Right lobe of liver (tissue), 6 donors: ENCODE data around the gene ZNF626. TPM values are rescaled to one million over a fixed set of nuclear protein-coding genes. Genes with fewer than 3 reads are reported as not detected.
"Not testable (repeated sequence)": the region's sequence is repeated elsewhere in the genome, so short reads cannot be mapped to it uniquely, and the experiment has no call there.

Experiments used
- ATAC-seq, 4 donors: fragments of 200-7000 bp; cut with Tn5 transposase; one replicate each; pipeline ENCODE4 v1.9.1; 2020; ENCODE audit warnings: mild to moderate bottlenecking in 4 of 4, moderate library complexity in 4 of 4
- DNase-seq, 3 donors: peaks; one replicate each; pipeline ENCODE4 v3.0.0-alpha.2; 2020
- H3K27ac ChIP-seq, 3 donors: fragments of 200-600 bp; one replicate each; pipeline ENCODE4 v1.8.0; 2022
- H3K27me3 ChIP-seq, 2 donors: fragments of 200-600 bp; one replicate each; pipeline ENCODE4 v1.8.0; 2022
- H3K36me3 ChIP-seq, 4 donors: fragments of 200-600 bp; sonication (generic) in 1 of 4; one replicate each; pipeline versions ENCODE4 v1.5.1 to v1.8.0; 2017 to 2022; ENCODE audit warnings: control low read depth in 1 of 4
- H3K4me1 ChIP-seq, 4 donors: fragments of 200-600 bp; sonication (generic) in 1 of 4; one replicate each; pipeline versions ENCODE4 v1.5.1 to v1.8.0; 2017 to 2022; ENCODE audit warnings: control low read depth in 1 of 4
- H3K4me3 ChIP-seq, 3 donors: fragments of 200-600 bp; one replicate each; pipeline ENCODE4 v1.8.0; 2022
- H3K9me3 ChIP-seq, 4 donors: fragments of 200-600 bp; sonication (generic) in 1 of 4; one replicate each; pipeline versions ENCODE4 v1.5.1 to v1.8.0; 2017 to 2022; ENCODE audit warnings: control low read depth in 1 of 4
- POLR2A ChIP-seq: fragments of 450-650 bp; IDR thresholded peaks from one replicate; pipeline ENCODE4 v1.6.1; 2017; ENCODE audit warnings: antibody characterized with exemption, mild to moderate bottlenecking
- whole genome bisulfite sequencing: methylation state at CpG from one replicate; pipeline ENCODE4 v1.1.6; 2018; ENCODE audit warnings: low coverage, low lambda C conversion rate; ENCODE audit not compliant: insufficient coverage; ENCODE audit errors: missing lambda C conversion rate; 5-methylcytosine and 5-hydroxymethylcytosine counted together
- intact Hi-C, 2 donors: fragments of 100-400 bp; cut with DNase I; formaldehyde crosslinking; loops; one replicate each; pipeline versions ENCODE4 v1.11.2 to v1.14.1; 2022
- long read RNA-seq: library from polyadenylated mRNA; unstranded; transcript quantifications from one replicate; pipeline ENCODE4 v2.0.0, GENCODE V29; 2019
- total RNA-seq, 6 experiments: library from RNA; depleted of rRNA in 2 of 6; stranded (reverse); fragments of >200 nt in 2 of 6; fragmentation: NEBNext Ultra II Directional in 3 of 6; extraction: Animal tissue kit (Norgen Biotek cat#: 25700) in 3 of 6; gene quantifications; one replicate each; pipeline versions ENCODE4 v1.1.0 to v1.2.4, GENCODE V29; 2016 to 2023
- TF ChIP-seq, protein P1 (sequence below), 4 donors: fragments of 200-600 bp in 3 of 4; fragments of 450-650 bp in 1 of 4; IDR thresholded peaks; one replicate each; pipeline versions ENCODE4 v1.5.1 to v1.8.0; 2016 to 2022; ENCODE audit warnings: antibody characterized with exemption in 4 of 4, mild to moderate bottlenecking in 2 of 4
- donor health status: DM: no; HTN: yes; CAD: no.
- donor health status: DM: no; HTN: no; CAD: no.
- donor health status: DM: no; HTN: no; CAD: no.
- donor health status: DM: no; HTN: yes; CAD: no.
- donor health status: DM: no; HTN: yes; CAD: no.

The ZNF626 gene
- total RNA-seq: 1 to 10 TPM; 2.1 to 4.9 (median 3.0) TPM
- long read RNA-seq, partial matches to known transcripts: 0 of 2 reads
- long read RNA-seq, other reads (novel, unspliced or antisense): 2 of 2 reads

DNA sequence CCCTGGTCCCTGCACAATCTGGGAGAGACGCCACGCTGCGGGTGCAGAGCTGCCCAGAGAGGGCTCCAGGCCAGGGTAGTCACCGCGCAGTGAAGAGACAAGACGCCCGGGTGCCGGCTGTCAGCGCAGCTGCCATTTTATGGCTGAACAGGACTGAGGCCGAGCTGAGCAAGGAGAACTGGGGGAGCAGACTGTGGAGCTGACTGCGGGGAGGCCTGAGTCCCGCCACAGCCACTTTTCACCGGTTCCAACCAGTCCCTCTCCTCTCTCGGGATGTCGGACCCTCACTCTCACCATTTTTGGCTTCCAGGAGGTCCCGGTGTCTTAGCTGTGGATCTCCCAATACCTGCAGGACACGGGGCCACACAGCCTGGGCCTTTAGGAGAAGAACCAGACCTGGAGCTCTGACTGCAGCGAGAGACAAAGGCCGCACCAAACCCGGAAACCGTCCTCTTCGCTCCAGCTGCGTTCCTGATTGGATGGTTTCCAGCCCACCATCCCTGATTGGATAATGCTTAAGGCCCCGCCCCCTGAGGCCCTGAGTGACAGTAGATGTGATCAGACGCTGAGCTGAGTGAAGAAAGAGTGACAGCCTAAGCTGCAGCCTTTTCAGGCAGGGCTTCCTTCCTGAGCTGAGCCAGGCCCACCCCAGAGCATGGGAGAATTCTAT is at the start of gene ZNF626:
TSS of gene ZNF626 (minus strand) at position 422 of the 670 bp plus-strand sequence. CDS start at position 297, 125 bp downstream.
- Histone ChIP-seq H3K9me3 (peaks cover 0 to 3% (median 0%) of the 10 kb centered on the region in 4 donors), H3K27ac (peak within 1 kb of the TSS; percentile 39 to 80 (median 54)), H3K4me3 (peak within 1 kb of the TSS; percentile 50 to 79 (median 75)), H3K36me3 (peaks cover 0 to 4% (median 0%) of the 10 kb centered on the region in 4 donors), H3K27me3 (no peaks in the 10 kb centered on the region), H3K4me1 (peaks cover 0 to 4% (median 0%) of the 10 kb centered on the region in 4 donors)
- WGBS: 3% methylated on average over 17 of the region's 25 CpGs
- DNase-seq (peak; percentile 92 to 96 (median 92)), ATAC-seq (peak; percentile 99 to 100 (median 99))
- peak; percentile 63 for TF ChIP-seq POLR2A
- TF ChIP-seq, protein P1, sequence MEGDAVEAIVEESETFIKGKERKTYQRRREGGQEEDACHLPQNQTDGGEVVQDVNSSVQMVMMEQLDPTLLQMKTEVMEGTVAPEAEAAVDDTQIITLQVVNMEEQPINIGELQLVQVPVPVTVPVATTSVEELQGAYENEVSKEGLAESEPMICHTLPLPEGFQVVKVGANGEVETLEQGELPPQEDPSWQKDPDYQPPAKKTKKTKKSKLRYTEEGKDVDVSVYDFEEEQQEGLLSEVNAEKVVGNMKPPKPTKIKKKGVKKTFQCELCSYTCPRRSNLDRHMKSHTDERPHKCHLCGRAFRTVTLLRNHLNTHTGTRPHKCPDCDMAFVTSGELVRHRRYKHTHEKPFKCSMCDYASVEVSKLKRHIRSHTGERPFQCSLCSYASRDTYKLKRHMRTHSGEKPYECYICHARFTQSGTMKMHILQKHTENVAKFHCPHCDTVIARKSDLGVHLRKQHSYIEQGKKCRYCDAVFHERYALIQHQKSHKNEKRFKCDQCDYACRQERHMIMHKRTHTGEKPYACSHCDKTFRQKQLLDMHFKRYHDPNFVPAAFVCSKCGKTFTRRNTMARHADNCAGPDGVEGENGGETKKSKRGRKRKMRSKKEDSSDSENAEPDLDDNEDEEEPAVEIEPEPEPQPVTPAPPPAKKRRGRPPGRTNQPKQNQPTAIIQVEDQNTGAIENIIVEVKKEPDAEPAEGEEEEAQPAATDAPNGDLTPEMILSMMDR (IDR thresholded peaks at IDR 0.05): no peak
- intact Hi-C loops: no loop called here

DNA sequence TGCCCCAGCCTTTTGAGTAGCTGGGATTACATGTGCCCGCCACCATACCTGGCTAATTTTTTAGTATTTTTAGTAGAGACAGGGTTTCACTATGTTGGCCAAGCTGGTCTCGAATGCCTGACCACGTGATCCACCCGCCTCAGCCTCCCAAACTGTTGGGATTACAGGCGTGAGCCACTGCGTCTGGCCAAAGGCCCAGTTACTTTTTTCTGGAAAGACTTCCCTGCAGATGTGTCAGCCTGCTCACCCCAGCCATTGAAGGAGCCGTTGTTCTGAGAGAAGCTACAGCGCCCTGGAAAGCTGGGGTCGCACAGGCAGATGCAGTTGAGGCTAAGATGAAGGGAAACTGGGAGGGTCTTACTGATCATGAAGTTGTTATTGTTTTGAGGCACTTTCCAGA is 7.9 kb upstream of the ZNF626 start:
- TF ChIP-seq POLR2A: no peak
- TF ChIP-seq, protein P1 (IDR thresholded peaks at IDR 0.05): no peak
- WGBS: 67% methylated on average over 3 of the region's 9 CpGs
- Histone ChIP-seq H3K4me3 (no peak overlapping the region), H3K4me1 (no peaks in the 10 kb centered on the region), H3K27ac (no peak overlapping the region), H3K36me3 (no peaks in the 10 kb centered on the region), H3K9me3 (no peaks in the 10 kb centered on the region), H3K27me3 (no peaks in the 10 kb centered on the region)
- ATAC-seq (no peak), DNase-seq (no peak)
- intact Hi-C loops: no loop called here

DNA sequence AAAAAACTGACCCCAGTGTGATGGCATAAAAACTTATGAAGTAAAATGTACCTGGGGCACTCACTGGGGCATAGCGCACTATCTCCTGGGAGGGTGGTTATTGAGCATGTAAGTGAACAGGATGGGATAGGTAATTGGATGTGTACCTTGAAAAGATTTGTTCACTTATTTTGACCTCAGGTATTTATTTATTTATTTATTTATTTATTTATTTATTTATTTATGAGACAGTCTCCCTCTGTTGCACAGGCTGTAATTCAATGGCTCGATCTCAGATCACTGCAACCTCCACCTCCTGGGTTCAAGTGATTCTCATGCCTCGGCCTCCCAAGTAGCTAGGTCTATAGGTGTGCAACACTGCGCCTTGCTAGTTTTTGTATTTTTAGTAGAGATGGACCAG is 5.9 kb upstream of the ZNF626 start:
- WGBS: 85% methylated on average over 4 of the region's 4 CpGs
- ATAC-seq: no peak
- TF ChIP-seq, protein P1 (IDR thresholded peaks at IDR 0.05): no peak
- Histone ChIP-seq H3K27ac (no peak overlapping the region), H3K4me1 (no peaks in the 10 kb centered on the region), H3K4me3 (no peak overlapping the region), H3K27me3 (no peaks in the 10 kb centered on the region), H3K36me3 (no peaks in the 10 kb centered on the region), H3K9me3 (no peaks in the 10 kb centered on the region)
- no peak for DNase-seq
- intact Hi-C loops: no loop called here

DNA sequence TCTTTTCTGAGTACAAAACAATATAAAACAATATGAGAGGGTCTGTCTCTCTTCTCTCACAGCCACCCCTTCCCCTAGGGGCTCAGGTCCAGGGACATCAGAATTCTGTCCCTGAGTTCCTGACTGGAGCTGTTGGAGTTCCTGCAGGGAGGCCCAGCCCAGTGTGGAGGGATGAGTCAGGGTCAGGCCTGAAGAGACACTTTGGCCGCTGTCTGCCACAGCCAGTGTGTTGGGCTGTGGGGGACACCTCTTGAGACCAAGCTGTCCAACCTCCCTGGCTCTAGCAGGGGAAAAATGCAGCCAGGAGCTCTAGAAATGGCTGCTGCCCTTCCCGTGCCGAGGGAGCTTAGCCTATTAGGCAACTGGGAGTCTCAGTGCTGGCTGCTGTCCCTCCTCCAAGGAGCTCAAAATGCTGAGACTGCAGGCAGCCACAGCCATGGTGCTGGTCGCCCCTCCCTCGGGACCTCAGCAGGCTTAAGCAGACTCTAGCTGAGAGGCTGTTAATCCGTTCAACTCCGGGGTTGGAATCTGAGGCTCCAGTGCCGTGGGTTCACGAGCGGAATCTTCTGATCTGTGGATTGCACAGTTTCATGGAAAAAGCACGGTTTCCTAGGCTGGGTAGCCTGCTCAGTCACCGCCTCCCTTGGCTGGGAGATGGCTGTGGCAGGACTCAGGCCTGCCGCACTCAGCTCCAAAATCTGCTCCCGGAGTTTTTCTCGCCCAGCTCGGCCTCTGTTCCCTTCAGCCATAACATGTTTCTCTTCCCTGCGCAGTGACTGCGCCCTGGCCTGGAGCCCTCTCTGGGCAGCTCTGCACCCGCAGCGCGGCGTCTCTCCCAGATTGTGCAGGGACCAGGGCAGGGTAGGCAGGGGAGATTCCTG is 3.8 kb upstream of the ZNF626 start:
- no peaks in the 10 kb centered on the region for H3K9me3 ChIP-seq
- H3K27ac ChIP-seq: no peak overlapping the region
- intact Hi-C loops: no loop called here
- peaks cover 0 to 4% (median 0%) of the 10 kb centered on the region in 4 donors for H3K4me1 ChIP-seq
- ATAC-seq (no peak), DNase-seq (peak in 1 of 3 donors; percentile 23)
- WGBS: 66% methylated on average over 11 of the region's 22 CpGs
- TF ChIP-seq, protein P1 (IDR thresholded peaks at IDR 0.05): no peak
- TF ChIP-seq POLR2A: no peak
- no peak overlapping the region for H3K4me3 ChIP-seq
- H3K27me3 ChIP-seq: no peaks in the 10 kb centered on the region
- H3K36me3 ChIP-seq: no peaks in the 10 kb centered on the region

DNA sequence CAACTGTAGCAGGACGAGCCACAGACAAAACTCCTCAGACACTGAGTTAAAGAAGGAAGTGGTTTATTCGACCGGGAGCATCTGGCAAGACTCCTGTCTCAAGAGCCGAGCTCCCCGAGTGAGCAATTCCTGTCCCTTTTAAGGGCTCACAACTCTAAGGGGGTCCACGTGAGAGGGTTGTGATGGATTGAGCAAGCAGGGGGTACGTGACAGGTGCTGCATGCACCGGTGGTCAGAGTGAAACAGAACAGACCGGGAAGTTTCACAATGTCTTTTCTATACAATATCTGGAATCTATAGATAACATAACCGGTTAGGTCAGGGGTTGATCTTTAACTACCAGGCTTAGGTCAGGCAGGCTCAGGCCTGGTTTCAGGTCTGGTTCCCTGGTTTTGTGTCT is 3.1 kb upstream of the ZNF626 start:
- H3K36me3 ChIP-seq, H3K9me3 ChIP-seq, H3K27ac ChIP-seq, ATAC-seq, DNase-seq, intact Hi-C loops, H3K4me1 ChIP-seq, H3K4me3 ChIP-seq, H3K27me3 ChIP-seq: not testable (repeated sequence)
- WGBS: 55% methylated on average over 7 of the region's 10 CpGs
